Measurements from ENCODE around the gene PER1. TPM values are rescaled to one million over a fixed set of nuclear protein-coding genes. Genes with fewer than 3 reads are reported as not detected.
A peak's percentile ranks its signal among the peaks of the same experiment; 100 is the strongest.

Gene PER1
- total RNA-seq, 2 donors from 2014 or later, result 27.5 to 78.8 TPM

GRCh38 chr17:8124350-8125153 lies 27.7 kb downstream of the PER1 start:
- H3K4me3 ChIP-seq, result no peak overlapping the region
- TF ChIP-seq POLR2A (IDR thresholded peaks at IDR 0.05) (no peak), CTCF (IDR thresholded peaks at IDR 0.05) (no peak)
- 8 to 11% methylated on average over 10 to 24 of the region's 24 CpGs for WGBS, 2 donors
- intact Hi-C loops (cut with DNase I), result loop anchor here (5.0 kb wide), 1 partner anchor 53 kb away; the partner anchor contains the start of gene TMEM107
- ATAC-seq (no peak), DNase-seq (peak in 1 of 4 donors; percentile 17)
- no peaks in the 10 kb centered on the region for H3K9me3 ChIP-seq
- peaks cover 0 to 29% of the 10 kb centered on the region in 2 donors for H3K27me3 ChIP-seq
- no peaks in the 10 kb centered on the region for H3K36me3 ChIP-seq (replicated peaks in 1 of 2; ENCODE audit: insufficient read depth in 1 of 2, low read depth in 2 of 2)
- H3K4me1 ChIP-seq, result peaks cover 70% of the 10 kb centered on the region
- no peak overlapping the region for H3K27ac ChIP-seq

GRCh38 chr17:8123695-8124349 lies 28.4 kb downstream of the PER1 start, which contains the start of gene HES7:
Gene HES7, minus strand, starts transcription at chr17:8124106. Its CDS starts 22 bp downstream, at chr17:8124084.
- Histone ChIP-seq H3K27me3 (peaks cover 0 to 29% of the 10 kb centered on the region in 2 donors), H3K4me1 (peaks cover 71% of the 10 kb centered on the region), H3K9me3 (no peaks in the 10 kb centered on the region), H3K4me3 (no peak within 1 kb of the TSS), H3K36me3 (replicated peaks in 1 of 2; ENCODE audit: insufficient read depth in 1 of 2, low read depth in 2 of 2) (no peaks in the 10 kb centered on the region), H3K27ac (no peak within 1 kb of the TSS)
- peak in 2 of 4 donors; percentile 16 for DNase-seq
- WGBS, 2 donors, result 2 to 3% methylated on average over 29 of the region's 29 CpGs
- TF ChIP-seq CTCF (IDR thresholded peaks at IDR 0.05) (no peak), POLR2A (IDR thresholded peaks at IDR 0.05) (no peak)
- intact Hi-C loops (cut with DNase I), result no loop called here
- ATAC-seq, result no peak

GRCh38 chr17:8122924-8123694 lies 29.1 kb downstream of the PER1 start:
- no peak overlapping the region for H3K27ac ChIP-seq
- intact Hi-C loops (cut with DNase I), result no loop called here
- H3K27me3 ChIP-seq, result peaks cover 0 to 29% of the 10 kb centered on the region in 2 donors
- no peaks in the 10 kb centered on the region for H3K36me3 ChIP-seq (replicated peaks in 1 of 2; ENCODE audit: insufficient read depth in 1 of 2, low read depth in 2 of 2)
- H3K4me1 ChIP-seq, result peaks cover 78% of the 10 kb centered on the region
- TF ChIP-seq CTCF (IDR thresholded peaks at IDR 0.05), result no peak
- TF ChIP-seq POLR2A (IDR thresholded peaks at IDR 0.05), result no peak
- H3K9me3 ChIP-seq, result no peaks in the 10 kb centered on the region
- peak in 3 of 4 donors; percentile 17 to 34 (median 30) for DNase-seq
- ATAC-seq, result no peak
- no peak overlapping the region for H3K4me3 ChIP-seq
- WGBS, 2 donors, result 2 to 5% methylated on average over 37 to 55 of the region's 55 CpGs

- Histone ChIP-seq H3K9me3 (no peaks in the 10 kb centered on the region), H3K4me3 (no peak overlapping the region), H3K4me1 (peaks cover 85% of the 10 kb centered on the region), H3K27ac (no peak overlapping the region), H3K27me3 (peaks cover 0 to 29% of the 10 kb centered on the region in 2 donors), H3K36me3 (replicated peaks in 1 of 2; ENCODE audit: insufficient read depth in 1 of 2, low read depth in 2 of 2) (no peaks in the 10 kb centered on the region)
- ATAC-seq (no peak), DNase-seq (peak in 2 of 4 donors; percentile 17 to 19)
- intact Hi-C loops (cut with DNase I), result no loop called here
- TF ChIP-seq CTCF (IDR thresholded peaks at IDR 0.05) (no peak), POLR2A (IDR thresholded peaks at IDR 0.05) (no peak)
- WGBS, 2 donors, result 0 to 2% methylated on average over 26 to 29 of the region's 29 CpGs
Measured at GRCh38 chr17:8122422-8122923, 29.7 kb downstream of the PER1 start.

Measured in body of pancreas (tissue), 4 donors.